Naive thymus-derived CD8-positive, alpha-beta T cell (primary cell): ENCODE results near the gene RRM2. TPM values are rescaled to one million over a fixed set of nuclear protein-coding genes. Genes with fewer than 3 reads are reported as not detected.

Experiments used
- ATAC-seq, 2 donors: fragments of 150-1000 bp; cut with Tn5 transposase in 1 of 2; sonication (Bioruptor Pico), chemical (Tn5 transposase) in 1 of 2; 1 replicate in 1 of 2; 2 replicates in 1 of 2; pipeline ENCODE4 v1.10.0; 2021; ENCODE audit warnings: mild to moderate bottlenecking in 2 of 2, moderate library complexity in 2 of 2
- POLR2A ChIA-PET: fragments of 350-600 bp; sonication (Branson Sonifier 250); formaldehyde crosslinking; loops from one replicate; lab custom pipeline; 2021; ENCODE audit warnings: antibody characterized with exemption; lab: Charles Lee
- DNase-seq, 10 donors: peaks; one replicate each; pipeline versions ENCODE4 v3.0.0 to v3.0.0-alpha.2; 2020 to 2022
- H3K27ac Mint-ChIP-seq, 10 donors: one replicate each; pipeline ENCODE4 v1.8.0; 2020 to 2022; ENCODE audit warnings: mild to moderate bottlenecking in 10 of 10, mixed read lengths in 10 of 10, moderate library complexity in 4 of 10, inconsistent platforms in 1 of 10
- H3K27me3 Mint-ChIP-seq, 5 donors: one replicate each; pipeline ENCODE4 v1.8.0; 2021 to 2022; ENCODE audit warnings: mixed read lengths in 5 of 5
- H3K36me3 Mint-ChIP-seq, 3 donors: one replicate each; pipeline ENCODE4 v1.8.0; 2020 to 2022; ENCODE audit warnings: mixed read lengths in 3 of 3, mild to moderate bottlenecking in 2 of 3, inconsistent platforms in 1 of 3
- H3K4me1 Mint-ChIP-seq, 4 donors: one replicate each; pipeline ENCODE4 v1.8.0; 2021 to 2022; ENCODE audit warnings: mixed read lengths in 4 of 4
- H3K4me3 Mint-ChIP-seq, 10 donors: one replicate each; pipeline ENCODE4 v1.8.0; 2020 to 2022; ENCODE audit warnings: mild to moderate bottlenecking in 10 of 10, mixed read lengths in 10 of 10, moderate library complexity in 6 of 10, inconsistent platforms in 1 of 10
- H3K9me3 Mint-ChIP-seq, 9 donors: one replicate each; pipeline ENCODE4 v1.8.0; 2020 to 2022; ENCODE audit warnings: mixed read lengths in 9 of 9, mild to moderate bottlenecking in 3 of 9, inconsistent platforms in 1 of 9, moderate library complexity in 1 of 9
- polyA plus RNA-seq, 3 donors: library from polyadenylated mRNA; unstranded; fragments of 300-500 nt; fragmentation: Illumina TruSeq; gene quantifications; one replicate each; pipeline ENCODE4 v1.2.3, GENCODE V29; 2021
- total RNA-seq, 8 experiments: library from RNA in 2 of 8; stranded (reverse) in 2 of 8; gene quantifications; one replicate each; pipeline ENCODE4 v1.2.3 and lab custom pipeline; 2021 to 2026

The RRM2 gene
- total and polyA plus RNA-seq, 5 experiments from 2014 or later = 0.58 to 1.4 (median 0.66) TPM; not detected in 2

DNA sequence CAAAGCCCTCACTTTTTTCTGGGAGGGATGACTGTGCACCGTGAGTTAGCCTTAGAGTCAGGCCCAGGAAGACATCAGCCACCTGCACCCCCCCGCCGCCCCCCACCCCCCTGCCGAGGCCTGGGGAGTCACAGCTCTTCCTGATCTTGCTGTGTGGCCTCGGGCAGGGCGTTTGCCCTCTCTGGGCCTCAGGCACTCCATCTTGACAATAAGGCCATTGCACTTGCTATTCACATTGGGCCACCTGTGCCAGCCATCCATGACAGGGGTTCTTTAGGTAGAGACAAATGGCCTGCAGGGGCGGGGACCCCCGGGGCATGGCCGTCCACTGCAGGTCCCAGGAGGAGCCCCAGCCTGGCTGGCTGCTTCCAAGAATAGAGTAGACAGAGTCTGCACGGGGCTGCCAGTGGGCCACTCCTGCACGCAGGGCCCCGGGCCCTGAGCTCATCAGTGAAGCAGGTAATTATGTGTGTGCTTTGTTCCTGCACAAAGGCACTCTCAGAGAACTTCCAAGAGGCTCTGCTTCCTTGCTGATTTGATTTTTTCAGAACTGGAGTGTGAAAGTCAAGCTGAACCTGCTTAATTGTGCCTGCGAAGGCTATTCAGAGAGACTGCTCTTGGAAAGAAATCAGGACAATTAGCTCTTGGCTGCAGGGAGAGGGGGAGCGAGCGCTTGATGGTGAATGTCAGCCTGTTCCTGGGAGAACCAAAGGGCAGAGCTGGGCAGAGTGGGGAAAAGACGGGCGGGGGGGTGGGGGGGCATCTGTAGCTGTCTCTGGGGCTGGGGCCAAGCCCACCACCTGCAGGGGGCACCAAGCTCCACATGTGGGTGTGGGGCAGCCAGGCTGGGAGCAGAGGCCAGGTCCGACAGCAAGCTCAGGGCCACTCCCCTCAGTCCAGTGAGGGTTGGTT, 40.3 kb downstream of the RRM2 start:
- Mint-ChIP-seq H3K4me1 (peaks cover 5 to 10% (median 8%) of the 10 kb centered on the region in 4 donors), H3K27me3 (no peaks in the 10 kb centered on the region), H3K4me3 (no peak overlapping the region), H3K9me3 (no peaks in the 10 kb centered on the region), H3K36me3 (no peaks in the 10 kb centered on the region), H3K27ac (peak overlapping the region in 1 of 10 donors; percentile 74)
- DNase-seq (peak in 2 of 10 donors; percentile 9 to 57), ATAC-seq (no peak)
- POLR2A ChIA-PET = no interaction called here

DNA sequence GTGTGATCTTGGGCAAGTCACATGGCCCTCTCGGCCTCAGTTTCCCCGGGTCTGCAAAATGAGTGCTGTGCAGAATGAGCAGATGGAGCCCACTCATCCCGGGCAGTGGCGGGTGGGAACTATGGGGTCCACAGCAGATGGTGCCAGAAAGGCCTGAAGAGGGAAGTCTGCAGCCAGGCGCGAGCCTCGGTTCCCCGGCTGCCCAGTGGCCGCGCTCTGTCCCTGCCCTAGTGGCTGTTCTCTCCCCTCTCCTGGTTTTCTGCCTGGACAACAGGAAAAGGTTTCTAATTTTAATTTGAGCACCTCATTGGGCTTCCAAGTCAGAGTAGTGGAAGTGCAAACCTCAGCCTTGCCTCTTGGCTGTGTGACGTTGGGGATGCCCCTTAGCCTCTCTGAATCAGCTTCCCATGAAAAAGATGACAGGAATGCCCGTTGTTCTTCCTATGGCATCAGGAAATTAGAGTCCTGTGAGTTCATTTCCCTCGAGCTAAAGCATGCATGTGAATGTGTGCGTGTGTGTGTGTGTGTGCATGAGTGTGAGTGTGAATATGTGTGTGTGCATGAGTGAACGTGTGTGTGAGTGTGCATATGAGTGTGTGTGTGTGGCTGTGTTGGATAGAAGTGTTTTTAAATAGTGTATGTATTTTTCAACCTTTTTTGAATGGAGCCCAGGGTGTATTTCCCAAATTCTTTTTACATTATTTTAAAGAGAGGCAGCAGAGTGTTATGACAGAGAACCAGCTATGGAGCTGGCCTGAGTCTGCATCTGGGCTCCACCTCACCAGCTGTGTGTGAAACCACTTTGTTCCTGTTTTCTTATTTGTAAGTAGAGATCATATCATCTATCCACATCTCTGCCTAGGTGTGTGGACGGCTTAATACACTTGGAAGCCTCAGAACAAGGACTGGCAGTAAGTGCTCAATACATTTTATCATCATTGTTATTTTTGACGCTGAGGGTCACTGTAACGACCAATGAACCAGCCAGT, 41.3 kb downstream of the RRM2 start:
- H3K27me3 Mint-ChIP-seq = no peaks in the 10 kb centered on the region
- H3K36me3 Mint-ChIP-seq = no peaks in the 10 kb centered on the region
- no peak overlapping the region for H3K4me3 Mint-ChIP-seq
- H3K4me1 Mint-ChIP-seq = peaks cover 5 to 10% (median 8%) of the 10 kb centered on the region in 4 donors
- no peaks in the 10 kb centered on the region for H3K9me3 Mint-ChIP-seq
- no peak for ATAC-seq
- POLR2A ChIA-PET = no interaction called here
- H3K27ac Mint-ChIP-seq = no peak overlapping the region
- peak in 1 of 10 donors; percentile 22 for DNase-seq

DNA sequence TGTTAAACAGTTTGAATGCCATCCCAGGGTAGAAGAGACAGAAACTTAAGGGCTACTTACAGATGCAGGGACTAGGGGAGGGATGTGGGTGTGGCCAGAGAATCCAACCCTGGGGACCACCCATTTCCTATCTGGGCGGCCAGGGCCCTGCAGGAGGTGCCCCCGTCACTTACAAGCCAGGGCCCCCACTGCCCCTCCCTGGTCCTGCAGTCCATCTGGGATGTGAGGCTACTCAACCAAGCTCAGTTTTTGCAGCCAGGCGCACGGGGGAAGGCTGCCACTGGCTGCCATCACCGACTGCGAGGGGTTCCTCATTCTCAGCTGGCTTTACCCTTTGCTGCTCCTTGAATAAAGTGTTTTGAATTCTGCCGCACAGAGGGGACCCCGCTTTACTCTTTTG, 42.1 kb downstream of the RRM2 start:
- H3K27ac Mint-ChIP-seq = no peak overlapping the region
- H3K36me3 Mint-ChIP-seq = no peaks in the 10 kb centered on the region
- POLR2A ChIA-PET = no interaction called here
- no peaks in the 10 kb centered on the region for H3K27me3 Mint-ChIP-seq
- H3K4me1 Mint-ChIP-seq = peaks cover 3 to 8% (median 4%) of the 10 kb centered on the region in 4 donors
- peak in 1 of 10 donors; percentile 28 for DNase-seq
- ATAC-seq = no peak
- no peaks in the 10 kb centered on the region for H3K9me3 Mint-ChIP-seq
- no peak overlapping the region for H3K4me3 Mint-ChIP-seq

DNA sequence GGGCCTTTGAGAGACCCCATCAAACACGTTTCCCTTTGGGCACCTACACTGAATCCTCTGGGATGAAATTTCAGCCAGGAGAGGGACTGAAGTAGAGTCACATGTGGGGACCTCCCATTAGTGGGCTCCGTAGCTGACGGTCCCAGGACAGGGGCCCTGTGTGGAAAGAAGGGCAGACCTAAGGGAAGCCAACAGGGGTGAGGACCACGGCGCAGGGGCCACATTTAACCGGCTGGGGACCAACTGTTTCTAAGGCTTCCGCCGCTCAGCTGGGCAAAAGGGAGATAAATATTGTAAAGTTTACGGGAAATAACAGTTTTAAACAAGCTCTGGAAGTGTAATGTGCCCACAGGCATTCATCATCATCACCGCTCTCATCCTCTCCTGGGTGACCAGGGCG, 42.7 kb downstream of the RRM2 start:
- POLR2A ChIA-PET = interaction anchor here (0.5 kb wide), 1 partner anchor 287 kb away, joined by 4 read pairs; no protein-coding TSS in a partner anchor
- Mint-ChIP-seq H3K4me3 (no peak overlapping the region), H3K27me3 (no peaks in the 10 kb centered on the region), H3K9me3 (no peaks in the 10 kb centered on the region), H3K4me1 (peaks cover 0 to 8% (median under 1%) of the 10 kb centered on the region in 4 donors), H3K27ac (peak overlapping the region in 1 of 10 donors; percentile 69), H3K36me3 (no peaks in the 10 kb centered on the region)
- DNase-seq = no peak
- ATAC-seq = no peak

DNA sequence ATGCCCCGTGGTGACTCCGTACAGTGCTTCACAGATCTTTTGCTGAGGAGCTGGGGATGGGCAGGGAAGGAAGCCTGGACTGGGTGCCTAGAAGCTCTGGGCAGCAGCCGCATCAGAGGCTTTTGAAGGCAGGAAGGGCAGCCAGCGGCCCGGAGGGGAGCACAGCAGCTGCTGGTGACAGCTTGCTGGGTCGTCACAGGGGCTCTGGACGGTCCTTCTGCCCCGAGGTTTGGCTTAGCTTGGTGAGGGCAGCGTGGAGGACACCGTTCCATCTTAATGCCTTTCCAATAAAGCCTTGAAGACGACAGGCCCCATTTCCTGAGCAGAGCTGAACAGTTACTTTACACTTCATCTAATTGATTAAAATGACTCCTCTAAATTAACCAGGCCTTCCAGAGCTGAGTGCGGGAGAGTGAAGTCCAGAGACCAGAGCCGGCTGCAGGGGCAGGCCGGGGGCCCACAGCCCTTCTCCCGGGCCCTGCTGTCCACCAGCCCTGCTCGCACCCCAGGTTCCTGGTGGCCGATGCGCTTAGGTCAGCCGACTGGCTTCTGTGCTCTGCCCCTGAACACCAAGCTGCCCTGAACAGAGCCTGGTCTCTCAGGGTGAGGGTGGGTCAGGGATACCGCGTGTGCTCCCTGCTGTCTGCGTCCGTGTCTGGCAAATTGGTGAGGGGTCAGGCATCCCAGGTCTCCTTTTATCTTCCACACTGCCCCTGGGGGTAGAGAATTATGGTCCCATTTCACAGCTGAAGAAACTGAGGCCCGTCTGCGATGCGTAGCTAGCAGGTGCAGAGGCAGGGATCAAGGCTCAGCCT, 43.5 kb downstream of the RRM2 start:
- no peaks in the 10 kb centered on the region for H3K9me3 Mint-ChIP-seq
- peaks cover 0 to 8% (median under 1%) of the 10 kb centered on the region in 4 donors for H3K4me1 Mint-ChIP-seq
- H3K27me3 Mint-ChIP-seq = no peaks in the 10 kb centered on the region
- DNase-seq (no peak), ATAC-seq (no peak)
- no peak overlapping the region for H3K27ac Mint-ChIP-seq
- H3K4me3 Mint-ChIP-seq = no peak overlapping the region
- POLR2A ChIA-PET = interaction anchor here (0.6 kb wide), 1 partner anchor 122 kb away, joined by 3 read pairs; no protein-coding TSS in a partner anchor
- no peaks in the 10 kb centered on the region for H3K36me3 Mint-ChIP-seq

DNA sequence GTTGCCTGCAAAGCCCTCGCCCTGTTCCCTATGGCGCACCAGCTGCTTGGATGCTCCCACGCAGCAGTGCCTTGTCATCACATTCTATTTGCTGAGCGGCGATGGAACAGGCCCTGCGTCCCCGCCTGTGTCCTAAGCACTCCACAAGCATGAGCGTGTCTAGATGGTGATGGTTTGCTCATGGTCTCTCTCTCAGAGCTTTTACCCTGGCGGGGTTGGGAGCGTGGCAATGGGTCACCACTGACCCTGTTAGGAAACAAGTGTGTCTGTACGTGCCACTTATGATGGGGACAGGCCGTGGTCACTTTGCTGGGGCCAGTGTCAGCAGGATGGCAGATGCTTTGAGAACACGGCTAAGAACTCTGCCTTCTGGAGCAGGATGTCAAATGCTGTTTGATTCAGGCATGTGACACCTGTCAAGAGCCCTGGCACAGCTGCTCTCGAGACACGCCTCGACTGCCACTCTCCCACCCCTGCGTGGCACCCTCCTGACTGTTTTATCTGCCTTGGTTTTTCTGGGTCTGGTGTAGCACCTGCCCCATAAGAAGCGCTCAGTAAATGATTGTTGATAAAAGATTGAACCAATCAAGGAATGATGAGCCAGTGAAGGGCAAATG, 44.2 kb downstream of the RRM2 start:
- Mint-ChIP-seq H3K36me3 (no peaks in the 10 kb centered on the region), H3K4me1 (peaks cover 0 to 8% (median under 1%) of the 10 kb centered on the region in 4 donors), H3K4me3 (no peak overlapping the region), H3K27ac (peak overlapping the region in 1 of 10 donors; percentile 22), H3K9me3 (no peaks in the 10 kb centered on the region), H3K27me3 (no peaks in the 10 kb centered on the region)
- DNase-seq (no peak), ATAC-seq (no peak)
- POLR2A ChIA-PET = interaction anchor here (0.6 kb wide), 1 partner anchor 123 kb away, joined by 3 read pairs; no protein-coding TSS in a partner anchor

DNA sequence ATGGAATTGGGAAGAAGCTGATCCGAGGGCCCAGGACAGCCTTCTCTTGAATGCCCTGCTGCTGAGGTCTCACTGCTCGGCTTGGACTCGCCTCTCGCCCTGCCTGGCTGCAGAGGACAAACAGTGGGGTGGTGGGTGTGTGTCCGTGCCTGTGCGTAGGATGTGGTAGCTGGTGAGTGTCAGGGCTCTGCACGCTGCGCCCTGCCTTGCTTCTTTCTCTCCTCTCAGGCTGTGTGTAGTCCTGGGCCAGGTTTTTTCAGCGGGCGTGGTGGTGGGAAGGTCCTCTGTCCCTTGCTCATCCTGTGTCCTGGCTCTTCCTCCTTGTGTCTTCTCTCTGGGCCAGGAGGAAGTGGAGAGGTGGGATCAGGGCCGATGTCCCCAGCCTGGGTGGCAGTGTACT, 44.8 kb downstream of the RRM2 start:
- Mint-ChIP-seq H3K9me3 (no peaks in the 10 kb centered on the region), H3K36me3 (no peaks in the 10 kb centered on the region), H3K4me3 (no peak overlapping the region), H3K4me1 (peaks cover 0 to 8% (median under 1%) of the 10 kb centered on the region in 4 donors), H3K27me3 (no peaks in the 10 kb centered on the region), H3K27ac (no peak overlapping the region)
- DNase-seq (no peak), ATAC-seq (no peak)
- POLR2A ChIA-PET = no interaction called here

DNA sequence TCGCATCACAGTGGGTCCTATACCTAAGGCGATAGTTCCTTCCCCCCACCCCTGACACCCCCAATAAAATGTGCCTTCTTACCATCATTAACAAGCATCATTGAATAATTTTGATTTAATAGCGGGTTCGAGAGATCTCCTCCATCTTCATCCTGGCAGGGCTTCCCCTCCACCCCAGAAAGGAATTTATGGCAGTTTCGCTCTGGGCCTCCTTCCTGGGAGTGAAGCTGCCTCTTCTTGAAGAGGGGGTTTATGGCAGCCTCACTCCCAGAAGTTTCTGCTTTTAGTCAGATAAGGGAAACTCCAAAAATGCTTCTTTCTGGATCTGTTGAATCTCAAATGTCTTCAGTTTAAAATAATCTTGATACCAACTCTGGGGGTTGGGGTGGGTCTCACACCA, 45.7 kb downstream of the RRM2 start:
- Mint-ChIP-seq H3K9me3 (no peaks in the 10 kb centered on the region), H3K4me3 (no peak overlapping the region), H3K27me3 (no peaks in the 10 kb centered on the region), H3K27ac (peak overlapping the region in 1 of 10 donors; percentile 49), H3K36me3 (no peaks in the 10 kb centered on the region), H3K4me1 (peaks cover 0 to 8% (median under 1%) of the 10 kb centered on the region in 4 donors)
- DNase-seq (no peak), ATAC-seq (no peak)
- POLR2A ChIA-PET = no interaction called here

DNA sequence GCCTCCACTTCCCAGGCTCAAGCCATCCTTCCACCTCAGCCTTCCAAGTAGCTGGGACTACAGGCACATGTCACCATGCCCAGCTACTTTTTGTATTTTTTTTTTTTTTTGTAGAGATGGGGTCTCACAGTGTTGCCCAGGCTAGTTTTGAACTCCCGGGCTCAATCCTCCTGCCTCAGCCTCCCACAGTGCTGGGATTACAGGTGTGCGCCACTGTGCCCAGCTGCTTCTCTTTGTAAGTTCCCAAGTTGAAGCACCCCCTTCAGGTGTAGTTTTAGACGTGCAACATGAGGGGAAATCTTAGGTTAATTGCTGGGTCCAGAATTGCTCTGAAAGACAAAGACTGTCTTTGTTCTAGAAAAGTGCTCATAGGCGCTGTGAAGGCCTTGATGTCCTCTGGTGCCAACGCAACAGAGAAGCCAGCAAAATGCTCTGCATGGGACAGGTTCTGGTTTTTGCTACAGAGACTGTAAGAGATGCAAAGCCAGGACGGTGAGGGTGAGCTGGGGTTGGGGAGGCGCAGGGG, 46.6 kb downstream of the RRM2 start:
- H3K27me3 Mint-ChIP-seq = no peaks in the 10 kb centered on the region
- POLR2A ChIA-PET = no interaction called here
- ATAC-seq (no peak), DNase-seq (no peak)
- H3K27ac Mint-ChIP-seq = no peak overlapping the region
- H3K36me3 Mint-ChIP-seq = no peaks in the 10 kb centered on the region
- H3K9me3 Mint-ChIP-seq = no peaks in the 10 kb centered on the region
- H3K4me1 Mint-ChIP-seq = peaks cover 0 to 3% (median 0%) of the 10 kb centered on the region in 4 donors
- H3K4me3 Mint-ChIP-seq = no peak overlapping the region

DNA sequence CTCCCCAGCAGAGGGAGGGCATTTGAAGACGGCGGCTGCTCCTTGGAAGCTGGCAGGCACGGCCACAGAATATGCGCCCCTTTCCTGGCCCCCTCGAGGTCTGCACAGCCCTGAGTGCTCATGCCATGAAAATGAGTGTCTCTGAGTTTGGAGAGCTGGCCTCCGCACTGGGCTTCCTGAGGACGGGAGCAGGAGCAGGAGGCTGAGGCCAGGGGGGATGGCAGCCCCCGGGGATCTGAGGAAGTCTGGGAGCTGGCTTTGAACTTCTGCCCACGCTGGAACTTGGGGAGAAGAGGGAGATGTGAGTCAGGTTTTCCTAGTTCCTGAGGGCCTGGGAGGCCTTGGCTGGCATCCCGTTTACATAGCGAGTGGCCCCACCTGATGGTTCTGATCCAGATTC, 47.0 kb downstream of the RRM2 start:
- POLR2A ChIA-PET = no interaction called here
- H3K27me3 Mint-ChIP-seq = no peaks in the 10 kb centered on the region
- DNase-seq = no peak
- H3K4me3 Mint-ChIP-seq = no peak overlapping the region
- ATAC-seq = no peak
- H3K4me1 Mint-ChIP-seq = no peaks in the 10 kb centered on the region
- no peak overlapping the region for H3K27ac Mint-ChIP-seq
- no peaks in the 10 kb centered on the region for H3K9me3 Mint-ChIP-seq
- H3K36me3 Mint-ChIP-seq = no peaks in the 10 kb centered on the region

DNA sequence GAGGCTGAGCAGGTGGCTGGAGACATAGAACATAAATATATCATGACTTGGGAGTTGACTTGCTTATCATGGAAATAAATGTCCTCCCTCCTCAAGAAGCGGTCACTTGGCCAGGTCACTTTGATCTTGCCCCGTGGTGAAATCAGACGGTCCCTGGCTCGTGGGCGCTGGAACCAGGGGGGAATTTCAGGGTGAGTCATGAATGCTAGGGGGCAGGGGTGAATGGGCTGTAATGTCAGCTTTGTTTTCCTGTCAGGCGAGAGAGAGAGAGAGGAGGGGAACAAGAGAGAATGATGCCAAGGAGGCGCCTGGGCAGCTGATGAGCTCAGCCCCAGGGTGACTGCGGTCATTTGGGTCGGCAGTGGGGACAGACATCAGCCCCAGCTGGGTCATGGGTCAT, 47.7 kb downstream of the RRM2 start:
- no peak for DNase-seq
- no peak overlapping the region for H3K27ac Mint-ChIP-seq
- POLR2A ChIA-PET = no interaction called here
- ATAC-seq = no peak
- H3K36me3 Mint-ChIP-seq = no peaks in the 10 kb centered on the region
- H3K4me1 Mint-ChIP-seq = no peaks in the 10 kb centered on the region
- H3K27me3 Mint-ChIP-seq = no peaks in the 10 kb centered on the region
- H3K9me3 Mint-ChIP-seq = no peaks in the 10 kb centered on the region
- H3K4me3 Mint-ChIP-seq = no peak overlapping the region
